Neural progenitor cell (in vitro differentiated cells): ENCODE measurements around the gene GGCX. TPM values are rescaled to one million over a fixed set of nuclear protein-coding genes. Genes with fewer than 3 reads are reported as not detected.

Experiments used
- DNase-seq: peaks from one replicate; pipeline ENCODE4 v3.0.0-alpha.2; 2016; ENCODE audit warnings: low spot score
- H2AFZ ChIP-seq: fragments of 200-600 bp; sonication (generic); replicated peaks from 2 replicates; pipeline ENCODE4 v1.6.1; 2016; ENCODE audit warnings: antibody characterized with exemption
- H3F3A ChIP-seq: fragments of 200-600 bp; sonication (generic); 2 replicates; pipeline ENCODE4 v1.6.1; 2016; ENCODE audit warnings: antibody characterized with exemption, low read depth
- H3K27ac ChIP-seq: fragments of 200-600 bp; sonication (generic); 2 replicates; pipeline ENCODE4 v1.5.1; 2016; ENCODE audit warnings: mild to moderate bottlenecking
- H3K27me3 ChIP-seq: fragments of 200-600 bp; sonication (generic); 2 replicates; pipeline ENCODE4 v1.6.1; 2016; ENCODE audit warnings: mild to moderate bottlenecking, moderate library complexity
- H3K36me3 ChIP-seq: fragments of 200-600 bp; sonication (generic); 2 replicates; pipeline ENCODE4 v1.5.1; 2016
- H3K4me1 ChIP-seq: fragments of 200-600 bp; sonication (generic); 2 replicates; pipeline ENCODE4 v1.6.1; 2016; ENCODE audit warnings: mixed run types
- H3K4me2 ChIP-seq: fragments of 200-600 bp; sonication (generic); 2 replicates; pipeline ENCODE4 v1.6.1; 2016
- H3K4me3 ChIP-seq: fragments of 200-600 bp; sonication (generic); 2 replicates; pipeline ENCODE4 v1.5.1; 2016
- H3K79me2 ChIP-seq: fragments of 200-600 bp; sonication (generic); 2 replicates; pipeline ENCODE4 v1.6.1; 2016; ENCODE audit warnings: low read depth
- H3K9ac ChIP-seq: fragments of 200-600 bp; sonication (generic); 2 replicates; pipeline ENCODE4 v1.6.1; 2016
- H3K9me3 ChIP-seq: fragments of 200-600 bp; sonication (generic); 2 replicates; pipeline ENCODE4 v1.5.1; 2016; ENCODE audit warnings: low read depth
- H4K20me1 ChIP-seq: fragments of 200-600 bp; sonication (generic); 2 replicates; pipeline ENCODE4 v1.6.1; 2016; ENCODE audit warnings: low read depth
- H3K27ac Mint-ChIP-seq: 3 replicates; pipeline ENCODE4 v1.8.0; 2021; ENCODE audit warnings: mixed read lengths
- H3K27me3 Mint-ChIP-seq: 2 replicates; pipeline ENCODE4 v1.8.0; 2022; ENCODE audit warnings: low read depth, mild to moderate bottlenecking, inconsistent platforms, moderate library complexity, mixed read lengths; ENCODE audit not compliant: insufficient read depth
- H3K36me3 Mint-ChIP-seq: 3 replicates; pipeline ENCODE4 v1.8.0; 2021; ENCODE audit warnings: mixed read lengths
- H3K4me1 Mint-ChIP-seq: 3 replicates; pipeline ENCODE4 v1.8.0; 2021; ENCODE audit warnings: mixed read lengths
- H3K4me3 Mint-ChIP-seq: 3 replicates; pipeline ENCODE4 v1.8.0; 2021; ENCODE audit warnings: mild to moderate bottlenecking, moderate library complexity, mixed read lengths
- H3K9me3 Mint-ChIP-seq: 3 replicates; pipeline ENCODE4 v1.8.0; 2020; ENCODE audit warnings: mixed read lengths
- EZH2 ChIP-seq: fragments of 200-600 bp; sonication (generic); IDR thresholded peaks from 2 replicates; pipeline ENCODE4 v1.6.1; 2017; ENCODE audit warnings: antibody characterized with exemption, mild to moderate bottlenecking, moderate library complexity
- EZH2phosphoT487 ChIP-seq: fragments of 200-600 bp; sonication (generic); IDR thresholded peaks from 2 replicates; pipeline ENCODE4 v1.6.1; 2017; ENCODE audit warnings: antibody characterized with exemption
- total RNA-seq: library from RNA; depleted of rRNA; stranded (reverse); fragments of >200 nt; gene quantifications from 2 replicates; pipeline ENCODE4 v1.2.3, GENCODE V29; 2015; ENCODE audit warnings: low replicate concordance
- TF ChIP-seq, protein P1 (sequence below): fragments of 200-600 bp; sonication (generic); IDR thresholded peaks from 2 replicates; pipeline ENCODE4 v1.5.1; 2017; ENCODE audit warnings: antibody characterized with exemption, mild to moderate bottlenecking

Gene GGCX
- total RNA-seq, 1 donor from 2014 or later = 29.7 TPM

- Mint-ChIP-seq H3K9me3 (no peaks in the 10 kb centered on the region), H3K27ac (no peak overlapping the region), H3K4me3 (peak overlapping the region; percentile 97), H3K27me3 (peaks cover 9% of the 10 kb centered on the region), H3K4me1 (peaks cover 34% of the 10 kb centered on the region), H3K36me3 (no peaks in the 10 kb centered on the region)
- H3K36me3 ChIP-seq = no peaks in the 10 kb centered on the region
- peaks cover 3% of the 10 kb centered on the region for H3F3A ChIP-seq
- no peak overlapping the region for H3K4me2 ChIP-seq
- no peak overlapping the region for H2AFZ ChIP-seq
- H3K79me2 ChIP-seq = peaks cover 25% of the 10 kb centered on the region
- peaks cover 9% of the 10 kb centered on the region for H3K4me1 ChIP-seq
- peaks cover 18% of the 10 kb centered on the region for H4K20me1 ChIP-seq
- no peak overlapping the region for H3K27ac ChIP-seq
- H3K27me3 ChIP-seq = no peaks in the 10 kb centered on the region
- no peaks in the 10 kb centered on the region for H3K9me3 ChIP-seq
- DNase-seq = no peak
- H3K4me3 ChIP-seq = no peak overlapping the region
- TF ChIP-seq EZH2 (no peak), EZH2phosphoT487 (no peak)
- TF ChIP-seq, protein P1, sequence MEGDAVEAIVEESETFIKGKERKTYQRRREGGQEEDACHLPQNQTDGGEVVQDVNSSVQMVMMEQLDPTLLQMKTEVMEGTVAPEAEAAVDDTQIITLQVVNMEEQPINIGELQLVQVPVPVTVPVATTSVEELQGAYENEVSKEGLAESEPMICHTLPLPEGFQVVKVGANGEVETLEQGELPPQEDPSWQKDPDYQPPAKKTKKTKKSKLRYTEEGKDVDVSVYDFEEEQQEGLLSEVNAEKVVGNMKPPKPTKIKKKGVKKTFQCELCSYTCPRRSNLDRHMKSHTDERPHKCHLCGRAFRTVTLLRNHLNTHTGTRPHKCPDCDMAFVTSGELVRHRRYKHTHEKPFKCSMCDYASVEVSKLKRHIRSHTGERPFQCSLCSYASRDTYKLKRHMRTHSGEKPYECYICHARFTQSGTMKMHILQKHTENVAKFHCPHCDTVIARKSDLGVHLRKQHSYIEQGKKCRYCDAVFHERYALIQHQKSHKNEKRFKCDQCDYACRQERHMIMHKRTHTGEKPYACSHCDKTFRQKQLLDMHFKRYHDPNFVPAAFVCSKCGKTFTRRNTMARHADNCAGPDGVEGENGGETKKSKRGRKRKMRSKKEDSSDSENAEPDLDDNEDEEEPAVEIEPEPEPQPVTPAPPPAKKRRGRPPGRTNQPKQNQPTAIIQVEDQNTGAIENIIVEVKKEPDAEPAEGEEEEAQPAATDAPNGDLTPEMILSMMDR = no peak
- no peak overlapping the region for H3K9ac ChIP-seq
These were observed 35.9 kb upstream of the GGCX start for GRCh38 chr2:85597241-85597640.

DNA sequence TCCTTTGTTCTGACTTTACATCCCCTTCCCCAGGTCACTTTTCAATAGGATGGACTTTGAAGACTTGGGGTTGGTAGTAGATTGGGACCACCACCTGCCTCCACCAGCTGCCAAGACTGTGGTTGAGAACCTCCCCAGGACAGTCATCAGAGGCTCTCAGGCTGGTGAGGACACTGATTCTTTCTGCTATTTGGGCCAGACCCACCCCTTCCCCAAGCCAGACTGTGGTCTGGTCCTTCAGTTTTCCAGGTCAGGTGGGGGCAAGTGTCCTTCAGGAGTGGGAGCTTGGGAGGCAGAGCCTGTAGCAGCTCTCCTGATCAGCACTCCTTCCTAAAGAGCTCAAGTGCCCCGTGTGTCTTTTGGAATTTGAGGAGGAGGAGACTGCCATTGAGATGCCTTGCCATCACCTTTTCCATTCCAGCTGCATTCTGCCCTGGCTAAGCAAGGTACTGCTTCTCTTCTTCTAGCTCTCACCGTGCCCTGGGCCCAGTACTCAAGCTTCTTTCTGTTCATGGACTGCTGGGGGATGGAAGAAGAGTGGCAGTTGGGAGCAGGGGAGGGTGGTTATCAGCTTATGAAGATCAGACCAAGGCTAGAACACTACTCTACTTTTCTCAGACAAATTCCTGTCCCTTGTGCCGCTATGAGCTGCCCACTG lies 35.3 kb upstream of the GGCX start:
- peak overlapping the region; percentile 65 for H3K9ac ChIP-seq
- Mint-ChIP-seq H3K4me1 (peaks cover 32% of the 10 kb centered on the region), H3K4me3 (peak overlapping the region; percentile 97), H3K9me3 (no peaks in the 10 kb centered on the region), H3K36me3 (no peaks in the 10 kb centered on the region), H3K27ac (no peak overlapping the region), H3K27me3 (peaks cover 7% of the 10 kb centered on the region)
- peaks cover 3% of the 10 kb centered on the region for H3F3A ChIP-seq
- H3K27ac ChIP-seq = no peak overlapping the region
- peaks cover 8% of the 10 kb centered on the region for H3K4me1 ChIP-seq
- H2AFZ ChIP-seq = no peak overlapping the region
- peaks cover 25% of the 10 kb centered on the region for H3K79me2 ChIP-seq
- no peak for DNase-seq
- H3K4me3 ChIP-seq = peak overlapping the region; percentile 76
- peaks cover 13% of the 10 kb centered on the region for H4K20me1 ChIP-seq
- no peaks in the 10 kb centered on the region for H3K36me3 ChIP-seq
- H3K27me3 ChIP-seq = no peaks in the 10 kb centered on the region
- no peaks in the 10 kb centered on the region for H3K9me3 ChIP-seq
- peak overlapping the region; percentile 87 for H3K4me2 ChIP-seq
- TF ChIP-seq EZH2phosphoT487 = no peak
- no peak for TF ChIP-seq EZH2

DNA sequence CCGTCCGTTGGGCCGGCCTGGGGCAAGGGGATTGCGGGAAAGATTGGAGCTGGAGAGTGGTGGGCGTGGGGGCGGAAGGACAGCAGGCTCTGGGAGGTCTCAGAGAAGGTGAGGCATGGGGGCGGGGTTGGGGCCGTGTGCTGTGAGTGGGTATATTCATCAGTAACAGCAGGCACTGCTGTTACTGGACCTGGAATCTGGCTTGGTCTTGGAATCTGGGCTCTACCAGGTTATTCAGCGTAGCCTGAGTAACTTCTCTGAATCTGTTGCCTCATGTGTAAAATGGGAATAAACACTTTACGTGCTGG lies 34.7 kb upstream of the GGCX start:
- Histone ChIP-seq H3K4me3 (peak overlapping the region; percentile 76), H3K27ac (no peak overlapping the region), H3K4me1 (peaks cover 6% of the 10 kb centered on the region), H4K20me1 (peaks cover 10% of the 10 kb centered on the region), H3K79me2 (peaks cover 25% of the 10 kb centered on the region), H3K9ac (peak overlapping the region; percentile 65), H3K9me3 (no peaks in the 10 kb centered on the region), H2AFZ (peak overlapping the region; percentile 47), H3K36me3 (no peaks in the 10 kb centered on the region), H3K4me2 (peak overlapping the region; percentile 87), H3K27me3 (no peaks in the 10 kb centered on the region), H3F3A (peaks cover 3% of the 10 kb centered on the region)
- TF ChIP-seq EZH2 = no peak
- no peak for TF ChIP-seq EZH2phosphoT487
- TF ChIP-seq, protein P1 = no peak
- H3K4me1 Mint-ChIP-seq = peaks cover 34% of the 10 kb centered on the region
- H3K36me3 Mint-ChIP-seq = no peaks in the 10 kb centered on the region
- H3K27ac Mint-ChIP-seq = peak overlapping the region; percentile 76
- H3K27me3 Mint-ChIP-seq = peaks cover 4% of the 10 kb centered on the region
- no peaks in the 10 kb centered on the region for H3K9me3 Mint-ChIP-seq
- DNase-seq = no peak
- peak overlapping the region; percentile 97 for H3K4me3 Mint-ChIP-seq

DNA sequence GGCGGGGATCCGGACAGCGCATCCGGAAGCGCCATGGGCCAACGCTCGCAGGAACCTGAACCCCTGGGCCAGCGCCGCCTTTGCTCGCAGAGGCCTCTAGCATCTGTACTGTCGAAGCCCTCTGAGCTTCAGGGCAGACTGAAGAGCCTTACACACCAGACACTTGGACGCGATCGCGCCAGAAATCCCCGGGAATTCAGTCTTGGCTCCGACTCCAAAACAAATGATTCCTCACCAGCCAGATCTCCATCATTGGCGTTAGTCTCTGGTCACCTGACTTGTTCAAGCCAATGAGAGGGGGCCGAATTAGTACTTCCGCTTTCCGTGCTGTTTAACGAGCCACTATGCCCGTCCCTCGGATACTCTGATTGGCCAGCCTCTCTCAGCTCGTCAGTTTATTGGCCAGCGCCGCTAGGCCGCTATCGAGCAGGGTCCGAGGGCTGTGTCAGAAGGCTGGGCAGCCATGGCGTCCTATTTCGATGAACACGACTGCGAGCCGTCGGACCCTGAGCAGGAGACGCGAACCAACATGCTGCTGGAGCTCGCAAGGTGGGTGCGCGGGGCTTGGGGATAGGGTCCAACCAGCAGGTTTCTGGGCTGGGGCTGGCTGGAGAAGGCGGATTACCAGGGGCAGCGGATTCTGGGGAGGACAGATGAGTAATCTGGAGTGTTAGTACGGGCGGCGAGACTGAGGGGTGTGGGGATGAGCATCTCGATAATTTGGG lies 34.2 kb upstream of the GGCX start, which contains the start of gene RNF181:
RNF181 (plus strand) TSS at position 445 of the 725 bp plus-strand sequence; CDS start at position 464, 19 bp downstream.
- Histone ChIP-seq H3K4me3 (peak within 1 kb of the TSS; percentile 76), H3K9me3 (no peaks in the 10 kb centered on the region), H3K9ac (peak within 1 kb of the TSS; percentile 72), H4K20me1 (peaks cover 10% of the 10 kb centered on the region), H3K4me1 (peaks cover 6% of the 10 kb centered on the region), H3K27me3 (peaks cover under 1% of the 10 kb centered on the region), H3K4me2 (peak within 1 kb of the TSS; percentile 87), H3F3A (peaks cover under 1% of the 10 kb centered on the region), H3K79me2 (peaks cover 25% of the 10 kb centered on the region), H3K27ac (no peak within 1 kb of the TSS), H3K36me3 (no peaks in the 10 kb centered on the region), H2AFZ (peak within 1 kb of the TSS; percentile 75)
- peak; percentile 98 for DNase-seq
- peaks cover 34% of the 10 kb centered on the region for H3K4me1 Mint-ChIP-seq
- peak within 1 kb of the TSS; percentile 76 for H3K27ac Mint-ChIP-seq
- peak within 1 kb of the TSS; percentile 97 for H3K4me3 Mint-ChIP-seq
- no peaks in the 10 kb centered on the region for H3K36me3 Mint-ChIP-seq
- H3K27me3 Mint-ChIP-seq = peaks cover 3% of the 10 kb centered on the region
- TF ChIP-seq, protein P1 = no peak
- no peaks in the 10 kb centered on the region for H3K9me3 Mint-ChIP-seq
